KG1 (cell line): ENCODE measurements around the gene RABL2A.
"Not testable (repeated sequence)": the region's sequence is repeated elsewhere in the genome, so short reads cannot be mapped to it uniquely, and the experiment has no call there.

Experiments used
- DNase-seq: peaks from one replicate; lab custom pipeline; 2025; lab: John Stamatoyannopoulos, UW

Gene RABL2A

DNA sequence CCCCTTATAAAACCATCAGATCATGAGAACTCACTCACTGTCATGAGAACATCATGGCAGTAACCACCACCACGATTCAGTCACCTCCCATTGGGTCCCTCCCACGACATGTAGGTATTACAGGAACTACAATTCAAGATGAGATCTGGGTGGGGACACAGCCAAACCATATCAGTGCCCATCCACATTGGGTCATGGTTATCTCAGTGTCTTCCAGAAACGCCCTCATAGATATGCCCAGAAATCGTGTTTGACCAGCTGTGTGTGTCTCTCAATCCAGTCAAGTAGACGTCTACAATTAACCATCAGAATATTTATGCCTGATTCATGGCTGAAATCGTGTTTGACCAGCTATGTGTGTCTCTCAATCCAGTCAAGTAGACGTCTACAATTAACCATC is 17.2 kb upstream of the RABL2A start:
- not testable (repeated sequence) for DNase-seq

DNA sequence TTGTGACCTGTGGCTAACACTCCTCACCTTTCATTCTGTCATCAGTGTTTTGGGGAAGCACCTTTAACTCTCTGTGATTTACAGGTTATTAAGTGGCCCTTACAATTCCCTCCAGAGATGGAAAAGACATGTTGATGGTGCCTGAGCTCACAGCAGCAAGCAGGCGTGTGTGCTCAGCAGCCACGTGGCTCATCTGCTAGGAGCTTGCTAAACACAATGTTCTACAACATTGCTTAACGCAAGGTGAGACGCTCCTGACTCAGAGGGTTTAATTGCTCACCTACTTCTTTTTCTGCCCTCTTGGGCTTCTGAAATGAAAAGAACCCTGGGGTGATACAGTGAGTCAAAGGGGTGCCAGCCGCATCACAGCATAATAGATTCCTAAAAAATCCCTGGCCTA is 6.1 kb upstream of the RABL2A start:
- DNase-seq, result not testable (repeated sequence)

DNA sequence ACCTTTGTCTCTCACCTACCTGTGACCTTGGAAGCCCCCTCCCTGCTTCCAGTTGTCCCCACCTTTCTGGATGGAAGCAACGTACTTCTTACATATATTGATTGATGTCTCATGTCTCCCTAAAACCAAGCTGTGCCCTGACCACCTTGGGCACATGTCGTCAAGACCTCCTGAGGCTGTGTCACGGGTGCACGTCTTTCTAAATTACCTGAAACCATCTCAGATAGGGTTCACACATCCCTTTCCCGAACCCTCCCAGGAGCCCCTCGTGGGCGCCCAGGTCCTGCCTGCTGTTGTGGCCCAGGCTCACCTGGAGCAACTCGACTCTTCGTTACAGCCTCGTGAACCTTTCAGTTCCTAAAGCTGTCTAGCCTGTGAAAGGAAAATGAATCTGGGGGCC is 1.2 kb upstream of the RABL2A start:
- DNase-seq, result not testable (repeated sequence)

DNA sequence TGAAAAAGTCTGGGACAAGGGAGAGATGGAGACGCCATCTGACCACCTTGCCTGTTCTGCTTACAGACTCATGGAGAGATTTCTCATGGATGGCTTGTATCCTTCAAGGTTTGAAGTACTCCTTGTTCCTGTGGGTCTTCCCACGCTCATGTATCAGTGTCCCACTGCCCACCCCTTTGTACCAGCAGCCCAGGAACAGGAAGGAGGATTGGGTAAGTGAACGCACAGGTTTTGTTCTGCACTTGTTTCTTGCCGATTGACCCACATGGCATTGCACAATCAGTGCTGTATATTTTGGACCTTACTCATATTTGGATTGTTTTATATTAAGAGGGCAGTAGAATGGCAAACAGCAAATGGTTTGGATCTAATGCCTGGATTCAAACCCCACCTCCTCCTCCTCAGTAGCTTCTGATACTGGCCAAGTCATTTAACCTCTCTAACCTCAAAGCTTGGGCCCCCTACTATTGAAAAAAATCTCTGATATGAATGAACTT is 5.8 kb downstream of the RABL2A start:
- DNase-seq, result not testable (repeated sequence)

DNA sequence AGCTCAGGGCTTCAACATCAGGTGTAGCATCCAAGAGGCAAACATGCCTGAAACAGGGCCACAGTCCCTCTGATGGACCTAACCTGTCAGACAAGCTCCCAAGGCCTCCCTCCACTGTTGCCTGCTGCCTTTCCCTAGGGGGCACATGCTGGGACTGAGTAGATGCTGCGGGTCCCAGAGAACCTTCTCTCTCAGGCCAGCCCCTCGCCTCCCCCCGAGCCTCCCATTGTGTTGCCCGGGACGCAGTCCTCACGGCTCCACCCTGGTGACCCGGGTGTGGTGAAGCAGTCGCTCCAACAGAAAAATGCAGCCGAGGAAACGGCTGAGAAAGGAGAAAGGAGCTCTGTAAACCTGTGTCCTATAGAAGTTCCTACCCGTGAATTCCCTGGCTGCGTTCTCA is 8.3 kb downstream of the RABL2A start:
- not testable (repeated sequence) for DNase-seq

DNA sequence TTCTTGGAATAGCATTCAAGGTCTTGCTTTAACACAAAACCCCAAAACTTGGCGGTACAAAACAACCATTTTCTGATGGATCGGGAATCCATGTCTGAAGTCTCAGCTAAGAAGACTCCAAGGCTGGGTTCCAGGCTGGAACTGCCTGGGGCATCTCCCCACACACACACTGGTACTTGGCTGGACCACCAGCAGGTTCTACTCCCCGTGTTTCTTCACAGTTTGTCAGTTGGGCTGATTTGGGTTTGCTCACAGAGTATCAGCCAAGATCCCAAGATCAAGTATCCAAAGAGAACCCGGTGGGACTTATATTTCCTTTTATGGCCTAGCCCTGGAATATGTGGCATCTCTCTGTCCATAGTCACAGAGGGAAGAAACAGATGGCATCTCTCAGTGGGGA is 9.2 kb downstream of the RABL2A start:
- DNase-seq, result not testable (repeated sequence)

DNA sequence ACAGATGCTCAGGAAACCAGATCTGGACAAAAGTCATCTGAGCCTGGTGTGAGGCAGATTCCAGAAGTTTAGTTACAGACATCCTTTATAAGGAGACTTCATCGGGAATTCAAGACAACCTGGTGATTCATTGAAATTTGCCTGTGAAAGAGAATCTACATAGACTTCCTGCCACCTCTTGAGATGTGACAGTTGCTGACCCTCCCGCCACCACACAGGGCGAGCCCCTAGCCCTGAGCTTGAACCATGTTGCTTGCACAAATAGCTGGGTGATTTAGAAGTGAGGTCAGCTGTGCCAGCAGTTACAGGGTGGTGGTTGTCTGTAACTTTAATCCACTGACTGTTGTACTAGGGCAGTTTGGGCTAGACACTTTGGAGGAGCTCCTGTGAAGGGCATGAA is 11.0 kb downstream of the RABL2A start:
- not testable (repeated sequence) for DNase-seq

DNA sequence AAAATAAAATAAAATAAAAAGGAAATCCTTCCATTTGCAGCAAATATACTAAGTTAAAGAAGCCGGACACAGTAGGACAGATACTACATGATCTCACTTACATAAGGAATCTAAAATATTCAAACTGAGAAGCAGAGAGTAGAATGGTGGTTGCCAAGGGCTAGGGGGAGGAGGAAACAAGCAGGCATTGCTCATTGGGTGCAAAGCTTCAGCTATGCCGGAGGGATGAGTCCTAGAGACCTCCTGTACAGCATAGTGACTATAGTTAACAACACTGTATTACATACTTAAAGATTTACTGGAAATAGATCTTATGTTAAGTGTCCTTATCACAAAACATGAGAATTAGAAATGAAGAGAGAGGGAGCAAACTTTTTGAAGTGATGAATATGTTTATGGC is 19.2 kb downstream of the RABL2A start:
- not testable (repeated sequence) for DNase-seq

DNA sequence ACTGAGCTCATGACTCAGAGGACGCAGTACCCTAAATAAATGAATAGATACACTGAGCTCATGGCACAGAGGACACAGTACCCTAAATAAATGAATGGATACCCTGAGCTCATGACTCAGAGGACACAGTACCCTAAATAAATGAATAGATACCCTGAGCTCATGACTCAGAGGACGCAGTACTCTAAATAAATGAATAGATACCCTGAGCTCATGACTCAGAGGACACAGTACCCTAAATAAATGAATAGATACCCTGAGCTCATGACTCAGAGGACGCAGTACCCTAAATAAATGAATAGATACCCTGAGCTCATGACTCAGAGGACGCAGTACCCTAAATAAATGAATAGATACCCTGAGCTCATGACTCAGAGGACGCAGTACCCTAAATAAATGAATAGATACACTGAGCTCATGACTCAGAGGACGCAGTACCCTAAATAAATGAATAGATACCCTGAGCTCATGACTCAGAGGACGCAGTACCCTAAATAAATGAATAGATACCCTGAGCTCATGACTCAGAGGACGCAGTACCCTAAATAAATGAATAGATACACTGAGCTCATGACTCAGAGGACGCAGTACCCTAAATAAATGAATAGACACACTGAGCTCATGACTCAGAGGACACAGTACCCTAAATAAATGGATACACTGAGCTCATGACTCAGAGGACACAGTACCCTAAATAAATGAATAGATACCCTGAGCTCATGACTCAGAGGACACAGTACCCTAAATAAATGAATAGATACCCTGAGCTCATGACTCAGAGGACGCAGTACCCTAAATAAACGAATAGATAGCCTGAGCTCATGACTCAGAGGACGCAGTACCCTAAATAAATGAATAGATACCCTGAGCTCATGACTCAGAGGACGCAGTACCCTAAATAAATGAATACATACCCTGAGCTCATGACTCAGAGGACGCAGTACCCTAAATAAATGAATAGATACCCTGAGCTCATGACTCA is 24.1 kb downstream of the RABL2A start:
- DNase-seq, result not testable (repeated sequence)

DNA sequence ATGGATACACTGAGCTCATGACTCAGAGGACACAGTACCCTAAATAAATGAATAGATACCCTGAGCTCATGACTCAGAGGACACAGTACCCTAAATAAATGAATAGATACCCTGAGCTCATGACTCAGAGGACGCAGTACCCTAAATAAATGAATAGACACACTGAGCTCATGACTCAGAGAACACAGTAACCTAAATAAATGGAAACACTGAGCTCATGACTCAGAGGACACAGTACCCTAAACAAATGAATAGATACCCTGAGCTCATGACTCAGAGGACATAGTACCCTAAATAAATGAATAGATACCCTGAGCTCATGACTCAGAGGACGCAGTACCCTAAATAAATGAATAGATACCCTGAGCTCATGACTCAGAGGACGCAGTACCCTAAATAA is 25.5 kb downstream of the RABL2A start:
- not testable (repeated sequence) for DNase-seq

DNA sequence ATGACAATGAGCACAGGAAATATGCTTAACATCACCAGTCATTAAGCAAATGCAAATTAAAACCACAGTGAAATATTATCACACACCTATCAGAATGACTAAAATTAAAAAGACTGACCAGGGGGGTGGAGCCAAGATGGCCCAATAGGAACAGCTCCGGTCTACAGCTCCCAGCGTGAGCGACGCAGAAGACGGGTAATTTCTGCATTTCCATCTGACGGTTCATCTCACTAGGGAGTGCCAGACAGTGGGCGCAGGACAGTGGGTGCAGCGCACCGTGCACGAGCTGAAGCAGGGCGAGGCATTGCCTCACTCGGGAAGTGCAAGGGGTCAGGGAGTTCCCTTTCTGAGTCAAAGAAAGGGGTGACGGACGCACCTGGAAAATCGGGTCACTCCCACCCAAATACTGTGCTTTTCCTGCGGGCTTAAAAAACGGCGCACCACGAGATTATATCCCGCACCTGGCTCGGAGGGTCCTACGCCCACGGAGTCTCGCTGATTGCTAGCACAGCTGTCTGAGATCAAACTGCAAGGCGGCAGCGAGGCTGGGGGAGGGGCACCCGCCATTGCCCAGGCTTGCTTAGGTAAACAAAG is 29.1 kb downstream of the RABL2A start:
- not testable (repeated sequence) for DNase-seq

DNA sequence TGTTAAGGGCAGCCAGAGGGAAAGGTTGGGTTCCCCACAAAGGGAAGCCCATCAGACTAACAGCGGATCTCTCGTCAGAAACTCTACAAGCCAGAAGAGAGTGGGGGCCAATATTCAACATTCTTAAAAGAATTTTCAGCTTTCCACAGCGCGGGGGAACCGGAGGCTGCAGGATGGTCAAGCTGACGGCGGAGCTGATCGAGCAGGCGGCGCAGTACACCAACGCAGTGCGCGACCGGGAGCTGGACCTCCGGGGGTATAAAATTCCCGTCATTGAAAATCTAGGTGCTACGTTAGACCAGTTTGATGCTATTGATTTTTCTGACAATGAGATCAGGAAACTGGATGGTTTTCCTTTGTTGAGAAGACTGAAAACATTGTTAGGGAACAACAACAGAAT is 30.7 kb downstream of the RABL2A start:
- not testable (repeated sequence) for DNase-seq

DNA sequence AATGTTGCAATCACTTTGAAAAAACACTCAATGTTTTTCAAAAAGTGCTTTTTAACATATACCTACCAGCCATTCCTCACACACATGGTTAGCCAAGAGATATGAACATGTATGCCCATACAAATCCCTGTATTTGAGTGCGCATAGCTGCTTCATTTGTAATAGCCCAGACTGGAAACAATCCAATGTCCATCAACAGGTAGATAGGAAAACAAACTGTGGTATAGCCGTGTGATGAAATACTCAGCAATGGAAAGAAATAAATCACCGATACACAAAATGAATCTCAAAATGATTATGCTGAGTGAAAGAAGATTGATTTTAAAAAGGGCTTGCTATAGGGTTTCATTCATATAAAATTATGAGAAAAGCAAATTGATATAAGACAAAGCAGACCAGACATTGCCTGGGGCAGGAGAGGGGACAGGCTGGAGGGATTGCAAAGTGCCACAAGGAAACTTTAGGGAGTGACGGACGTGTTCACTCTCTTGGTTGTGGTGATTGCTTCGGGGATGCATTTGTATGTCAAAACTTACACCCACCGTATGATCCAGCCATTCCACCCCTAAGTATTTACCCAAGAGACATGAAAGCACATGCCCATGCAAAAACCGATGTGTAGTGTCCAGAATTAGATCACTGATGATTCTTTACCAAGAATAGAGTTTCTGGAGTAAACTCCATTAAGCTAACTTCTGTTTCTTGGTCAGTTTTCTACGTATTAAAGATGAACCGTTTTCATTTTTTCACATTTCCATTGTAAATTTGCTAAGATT is 36.4 kb downstream of the RABL2A start:
- not testable (repeated sequence) for DNase-seq

DNA sequence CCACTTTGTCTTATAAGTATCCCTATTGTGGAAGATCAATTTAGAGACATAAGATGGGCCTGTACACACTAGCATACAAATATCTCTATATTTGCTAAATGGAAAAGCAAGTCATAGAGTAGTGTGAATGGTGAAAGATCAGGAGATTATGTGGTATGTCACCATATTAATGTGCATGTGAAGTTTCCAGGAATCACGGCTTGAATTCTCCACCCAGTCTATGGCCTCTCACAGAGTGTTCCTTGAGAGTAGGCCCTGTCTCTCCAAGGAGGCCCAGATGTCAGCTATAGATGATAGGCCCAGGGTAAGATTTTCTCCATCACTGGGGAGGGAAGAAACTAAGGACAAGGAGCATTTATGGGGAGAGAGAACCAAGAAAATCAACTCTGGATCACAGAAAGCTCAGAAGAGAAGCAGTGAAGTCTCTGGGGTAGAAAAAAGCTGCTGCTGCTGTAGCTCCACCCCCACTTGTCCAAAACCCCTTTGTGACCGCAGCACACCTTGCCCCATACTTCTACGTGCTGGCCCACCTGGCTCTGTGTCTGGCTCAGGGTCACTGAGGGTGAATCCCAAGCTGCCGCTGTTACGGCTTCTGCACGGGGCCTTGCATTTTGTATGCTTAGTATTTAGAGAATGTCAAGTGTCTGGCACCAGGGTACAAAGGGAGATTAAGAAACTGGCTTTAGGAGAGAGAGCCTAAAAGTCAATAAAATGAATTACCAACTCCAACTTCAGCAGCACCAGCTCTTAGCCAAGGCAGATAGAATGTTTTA is 37.9 kb downstream of the RABL2A start:
- DNase-seq, result not testable (repeated sequence)

DNA sequence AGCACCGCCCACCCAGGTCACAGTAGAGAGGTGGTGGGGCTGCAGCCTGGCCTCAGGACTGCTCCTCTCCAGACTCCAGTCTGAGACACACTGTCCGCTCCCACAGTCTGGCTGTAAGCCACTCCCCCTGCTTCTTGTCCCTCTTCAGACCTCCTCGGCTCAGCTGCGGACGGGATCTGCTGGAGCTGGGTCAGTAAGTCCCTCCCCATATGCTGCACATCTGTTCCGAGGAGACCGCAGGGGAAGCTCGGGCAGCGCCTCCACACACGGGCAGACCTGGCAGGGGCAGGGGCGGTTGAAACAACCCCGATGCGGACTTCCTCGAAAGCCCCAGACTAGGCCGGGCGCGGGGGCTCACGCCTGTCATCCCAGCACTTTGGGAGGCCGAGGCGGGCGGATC is 41.9 kb downstream of the RABL2A start:
- DNase-seq, result not testable (repeated sequence)

DNA sequence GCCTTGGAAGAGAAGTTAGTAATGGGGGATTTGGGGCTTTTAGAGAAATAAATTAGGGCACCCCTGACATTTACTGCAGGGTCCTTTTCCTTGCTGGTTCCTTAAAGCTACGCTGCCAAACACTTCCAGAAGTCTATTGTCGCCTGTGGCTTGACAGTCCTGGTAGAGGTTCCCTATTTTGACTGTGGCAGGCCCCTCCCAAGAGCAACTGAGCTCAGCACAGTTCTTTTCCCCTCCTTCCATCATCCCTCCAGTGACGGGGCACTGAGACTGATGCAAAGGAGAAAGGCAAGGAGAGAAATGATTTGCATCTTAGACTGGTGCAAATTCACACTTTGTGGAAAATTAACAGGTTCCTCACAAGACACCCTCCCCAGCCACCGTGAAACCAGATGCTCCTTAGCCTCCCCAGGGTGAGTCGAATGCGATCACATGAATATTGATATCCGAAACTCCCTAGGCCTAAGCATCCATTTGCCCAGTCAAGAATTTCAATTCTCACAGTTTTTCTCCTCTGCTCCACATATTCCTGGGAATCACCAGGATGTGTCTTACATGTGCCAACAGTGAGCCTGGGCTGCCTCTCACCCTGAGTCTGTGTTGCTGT is 45.4 kb downstream of the RABL2A start:
- no peak for DNase-seq

DNA sequence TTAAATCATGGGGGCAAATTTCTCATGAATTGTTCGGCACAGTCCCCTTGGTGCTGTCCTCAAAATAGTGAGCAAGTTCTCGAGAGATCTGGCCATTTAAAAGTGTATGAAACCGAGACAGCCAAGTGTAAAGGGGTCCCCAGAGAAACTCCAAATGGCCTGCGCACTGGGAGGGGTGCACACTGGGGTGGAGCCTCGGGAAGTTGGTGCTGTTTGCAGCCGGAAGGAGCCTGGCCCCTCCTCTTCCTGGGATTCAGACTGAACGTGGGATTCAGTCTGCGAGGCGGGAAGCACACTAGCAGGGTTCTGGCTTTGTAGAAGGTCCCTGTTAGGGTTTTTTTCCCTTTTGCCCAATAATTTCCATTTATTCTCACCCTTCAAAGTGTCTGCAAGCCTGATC is 48.8 kb downstream of the RABL2A start:
- no peak for DNase-seq

DNA sequence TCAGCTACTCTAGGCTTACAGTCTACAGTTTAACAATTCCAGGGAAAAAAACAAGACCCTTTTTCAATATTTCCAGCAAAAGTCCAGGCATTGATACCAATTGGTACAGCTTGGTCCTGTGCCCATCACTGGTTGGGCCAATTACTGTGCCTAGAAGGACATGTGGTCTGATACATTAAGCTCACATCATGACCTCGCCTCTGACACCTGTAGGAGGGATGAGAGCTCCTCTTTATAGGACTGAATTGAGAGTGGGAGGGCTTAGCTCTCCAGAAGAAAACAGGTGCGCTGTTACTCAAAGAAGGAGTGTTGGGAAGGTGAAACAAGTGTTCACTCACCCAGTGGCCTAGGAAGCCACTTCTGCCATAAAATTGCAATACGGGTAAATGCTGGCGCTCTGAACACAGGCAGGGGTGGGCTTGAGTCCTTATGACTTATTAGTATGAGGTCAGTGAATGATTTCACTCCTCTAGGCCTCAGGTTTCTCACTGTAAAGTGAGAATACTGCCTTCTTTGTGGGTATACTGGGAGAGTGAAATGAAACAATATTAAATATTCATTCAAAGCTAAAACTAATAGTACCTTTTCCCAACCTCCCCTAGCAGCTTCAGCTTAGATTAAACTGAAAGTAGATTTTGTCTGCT is 49.7 kb downstream of the RABL2A start:
- DNase-seq, result no peak

DNA sequence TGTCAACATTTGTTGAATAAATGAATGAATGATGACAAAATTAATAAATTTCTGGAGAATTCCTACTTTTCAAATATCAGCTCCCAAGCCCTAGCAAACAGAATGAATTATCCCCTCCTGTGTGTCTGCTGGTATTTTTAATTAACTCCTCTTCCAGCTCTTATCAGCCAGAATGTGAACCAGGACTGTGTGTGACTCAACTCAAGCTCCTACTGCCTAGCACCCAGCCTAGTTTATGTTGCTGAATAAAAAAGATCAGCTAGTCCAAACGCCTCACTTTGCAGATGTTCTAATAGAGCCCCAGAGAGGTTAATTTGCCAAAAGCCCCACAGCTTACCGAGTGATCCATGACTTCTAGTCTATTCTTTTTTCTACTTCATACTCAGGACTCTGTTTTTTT is 50.3 kb downstream of the RABL2A start:
- DNase-seq, result no peak

DNA sequence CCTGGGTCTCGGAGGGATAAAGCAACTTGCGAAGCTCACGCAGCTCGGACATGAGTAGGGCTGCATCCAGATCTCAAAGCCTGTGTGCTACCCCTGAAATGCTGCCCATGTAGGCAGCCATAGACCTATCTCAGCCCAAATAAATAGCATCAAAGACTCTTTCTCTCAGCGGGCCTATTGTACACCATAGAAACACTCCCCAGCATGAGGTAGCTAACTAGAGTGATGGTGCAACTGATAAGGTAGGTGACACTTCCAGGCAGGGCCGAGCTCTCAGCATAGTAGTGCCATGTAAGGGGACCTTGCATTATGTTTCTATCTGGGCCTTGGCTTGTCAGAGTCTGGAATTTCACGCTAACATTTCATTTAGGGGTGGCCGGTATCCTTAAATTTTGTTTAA is 52.4 kb downstream of the RABL2A start:
- DNase-seq, result no peak

DNA sequence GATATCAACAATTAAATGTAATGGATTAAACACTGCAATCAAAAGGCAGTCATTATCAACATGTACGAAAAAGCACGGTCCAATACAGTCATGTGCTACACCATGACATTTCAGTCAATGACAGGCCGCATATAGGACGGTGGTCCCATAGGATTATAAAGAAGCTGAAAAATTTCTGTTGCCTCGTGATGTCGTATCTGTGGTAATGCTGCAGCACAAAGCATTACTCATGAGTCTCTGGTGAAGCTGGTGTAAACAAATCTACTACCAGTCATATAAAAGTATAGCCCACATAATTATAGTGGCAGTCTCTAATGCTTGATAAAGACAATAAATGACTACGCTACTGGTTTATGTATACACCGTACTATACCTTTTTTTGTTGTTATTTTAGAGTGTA is 58.4 kb downstream of the RABL2A start:
- no peak for DNase-seq
